Activated T-cell treated with anti-CD3 and anti-CD28 coated beads, Interleukin-2, amount 50 U/mL, for 72 hours (primary cell): ENCODE data around the gene RAB10. TPM values are rescaled to one million over a fixed set of nuclear protein-coding genes. Genes with fewer than 3 reads are reported as not detected.
"Not testable (repeated sequence)": the region's sequence is repeated elsewhere in the genome, so short reads cannot be mapped to it uniquely, and the experiment has no call there.

ENCODE experiments used
- ATAC-seq, 2 donors: fragments of 150-1000 bp; cut with Tn5 transposase; replicated peaks in 1 of 2; 2 replicates each; pipeline ENCODE4 v1.10.0; 2021; ENCODE audit warnings: moderate library complexity in 2 of 2, mild to moderate bottlenecking in 1 of 2
- DNase-seq, 2 donors: peaks; one replicate each; pipeline ENCODE4 v3.0.0; 2021 to 2022; ENCODE audit warnings: mixed read lengths in 1 of 2
- H3K27ac Mint-ChIP-seq: one replicate; pipeline ENCODE4 v1.8.0; 2022; ENCODE audit warnings: mild to moderate bottlenecking, moderate library complexity, mixed read lengths
- H3K27me3 Mint-ChIP-seq: one replicate; pipeline ENCODE4 v1.8.0; 2022; ENCODE audit warnings: low read depth, mixed read lengths
- H3K36me3 Mint-ChIP-seq, 2 donors: one replicate each; pipeline ENCODE4 v1.8.0; 2022; ENCODE audit warnings: mixed read lengths in 2 of 2, mild to moderate bottlenecking in 1 of 2; ENCODE audit not compliant: insufficient read depth in 2 of 2
- H3K4me1 Mint-ChIP-seq: one replicate; pipeline ENCODE4 v1.8.0; 2022; ENCODE audit warnings: low read depth, mixed read lengths
- H3K4me3 Mint-ChIP-seq, 2 donors: one replicate each; pipeline ENCODE4 v1.8.0; 2022; ENCODE audit warnings: mild to moderate bottlenecking in 2 of 2, mixed read lengths in 2 of 2, moderate library complexity in 2 of 2
- H3K9me3 Mint-ChIP-seq, 2 donors: one replicate each; pipeline ENCODE4 v1.8.0; 2022; ENCODE audit warnings: mixed read lengths in 2 of 2
- total RNA-seq, 2 donors: library from RNA; stranded (reverse); gene quantifications; one replicate each; pipeline ENCODE4 v1.2.3, GENCODE V29; 2022

The RAB10 gene
- total RNA-seq, 2 donors from 2014 or later: 137 to 147 TPM

DNA sequence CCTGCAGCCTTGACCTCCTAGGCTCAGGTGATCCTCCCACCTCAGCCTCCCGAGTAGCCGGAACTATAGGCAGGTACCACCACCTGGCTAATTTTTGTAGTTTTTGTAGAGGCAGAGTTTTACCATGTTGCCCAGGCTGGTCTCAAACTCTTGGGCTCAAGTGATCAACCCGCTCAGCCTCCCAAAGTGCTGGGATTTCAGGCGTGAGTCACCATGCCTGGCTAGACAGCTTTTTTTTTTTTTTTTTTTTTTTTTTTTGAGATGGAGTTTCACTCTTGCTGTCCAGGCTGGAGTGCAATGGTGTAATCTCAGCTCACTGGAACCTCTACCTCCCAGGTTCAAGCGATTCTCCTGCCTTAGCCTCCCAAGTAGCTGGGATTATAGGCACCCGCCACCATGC is 132.7 kb downstream of the RAB10 start:
- not testable (repeated sequence) for H3K27me3 Mint-ChIP-seq, H3K27ac Mint-ChIP-seq, DNase-seq, H3K4me1 Mint-ChIP-seq, ATAC-seq, H3K36me3 Mint-ChIP-seq, H3K4me3 Mint-ChIP-seq, H3K9me3 Mint-ChIP-seq

DNA sequence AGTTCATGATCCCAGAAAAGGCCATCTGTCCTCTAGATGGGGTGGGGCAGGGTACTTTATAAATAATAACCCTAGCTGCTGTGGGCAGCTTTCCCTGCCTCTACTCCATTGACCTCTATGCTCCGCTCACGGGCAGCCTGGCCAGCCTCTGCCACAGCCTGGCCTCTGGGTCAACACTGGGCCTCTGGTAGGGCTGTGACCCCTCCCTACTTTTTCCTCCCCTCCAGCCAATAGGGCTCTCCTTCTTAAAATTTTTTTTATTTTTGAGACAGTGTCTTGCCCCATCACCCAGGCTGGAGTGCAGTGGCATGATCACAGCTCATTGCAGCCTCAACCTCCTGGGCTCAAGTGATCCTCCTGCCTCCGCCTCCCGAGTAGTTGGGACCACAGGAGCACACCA is 134.9 kb downstream of the RAB10 start:
- Mint-ChIP-seq H3K27me3 (peaks cover 12% of the 10 kb centered on the region), H3K4me3 (no peak overlapping the region), H3K27ac (no peak overlapping the region), H3K4me1 (peaks cover 6% of the 10 kb centered on the region), H3K36me3 (peaks cover 0 to 7% of the 10 kb centered on the region in 2 donors), H3K9me3 (no peaks in the 10 kb centered on the region)
- no peak for ATAC-seq
- DNase-seq: no peak

DNA sequence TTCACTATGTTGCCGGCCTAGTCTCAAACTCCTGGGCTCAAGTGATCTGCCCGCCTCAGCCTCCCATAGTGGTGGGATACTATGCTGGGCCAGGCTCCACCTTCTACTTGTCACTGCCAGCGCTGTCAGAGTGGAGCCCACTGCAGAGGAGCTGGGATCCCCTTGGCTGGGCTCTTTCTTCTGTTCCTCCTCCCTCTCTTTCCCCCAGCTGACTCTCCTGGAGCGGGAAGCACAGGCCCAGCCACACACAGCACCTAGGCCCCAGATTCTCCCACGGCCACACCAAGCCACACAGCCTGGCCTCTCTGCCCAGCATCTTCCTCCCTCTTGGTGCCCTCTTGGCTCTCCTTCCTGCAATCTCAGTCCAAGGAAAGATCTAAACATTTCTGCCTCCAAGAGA is 135.3 kb downstream of the RAB10 start:
- Mint-ChIP-seq H3K4me1 (peaks cover 6% of the 10 kb centered on the region), H3K36me3 (peaks cover 0 to 7% of the 10 kb centered on the region in 2 donors), H3K27me3 (peaks cover 12% of the 10 kb centered on the region), H3K9me3 (no peaks in the 10 kb centered on the region), H3K27ac (no peak overlapping the region), H3K4me3 (no peak overlapping the region)
- no peak for DNase-seq
- no peak for ATAC-seq

DNA sequence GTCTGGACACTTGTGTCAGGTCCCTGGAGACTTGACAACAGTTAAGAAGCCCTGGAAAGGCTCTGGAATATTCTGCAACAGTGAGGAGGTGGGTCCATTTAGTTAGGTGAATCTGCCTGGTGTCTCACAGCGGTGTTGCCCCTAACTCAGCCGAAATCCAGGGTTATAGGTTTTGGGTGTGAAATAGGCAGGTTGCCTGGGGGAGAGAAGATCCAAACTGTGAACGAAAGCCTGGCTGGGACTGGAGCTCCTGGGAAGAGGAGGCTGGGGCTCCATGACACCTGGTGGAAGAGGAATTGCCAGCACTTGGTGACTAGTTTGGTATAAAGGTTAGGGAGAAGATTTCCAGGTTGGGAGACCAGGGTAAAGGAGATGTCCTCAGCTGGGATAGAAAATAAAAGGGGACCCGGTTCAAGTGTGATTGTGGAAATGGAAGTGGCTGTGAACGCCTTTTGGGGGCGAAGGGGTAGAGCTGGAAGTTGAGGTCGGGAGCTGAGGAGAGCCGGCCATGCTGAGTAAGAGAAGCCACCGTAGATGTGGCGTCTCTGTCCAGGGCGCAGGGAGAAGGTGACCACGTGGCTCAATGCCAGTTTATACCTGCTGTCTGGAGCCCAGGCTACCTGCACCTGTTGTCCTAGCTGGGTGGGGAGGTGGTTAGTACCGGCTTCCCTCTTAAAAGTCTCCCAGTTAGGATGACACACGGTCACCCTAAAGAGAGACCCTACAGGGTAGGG is 136.0 kb downstream of the RAB10 start:
- peaks cover 0 to 7% of the 10 kb centered on the region in 2 donors for H3K36me3 Mint-ChIP-seq
- H3K9me3 Mint-ChIP-seq: no peaks in the 10 kb centered on the region
- peaks cover 18% of the 10 kb centered on the region for H3K27me3 Mint-ChIP-seq
- H3K4me1 Mint-ChIP-seq: peaks cover 6% of the 10 kb centered on the region
- H3K4me3 Mint-ChIP-seq: no peak overlapping the region
- ATAC-seq (no peak), DNase-seq (no peak)
- no peak overlapping the region for H3K27ac Mint-ChIP-seq

DNA sequence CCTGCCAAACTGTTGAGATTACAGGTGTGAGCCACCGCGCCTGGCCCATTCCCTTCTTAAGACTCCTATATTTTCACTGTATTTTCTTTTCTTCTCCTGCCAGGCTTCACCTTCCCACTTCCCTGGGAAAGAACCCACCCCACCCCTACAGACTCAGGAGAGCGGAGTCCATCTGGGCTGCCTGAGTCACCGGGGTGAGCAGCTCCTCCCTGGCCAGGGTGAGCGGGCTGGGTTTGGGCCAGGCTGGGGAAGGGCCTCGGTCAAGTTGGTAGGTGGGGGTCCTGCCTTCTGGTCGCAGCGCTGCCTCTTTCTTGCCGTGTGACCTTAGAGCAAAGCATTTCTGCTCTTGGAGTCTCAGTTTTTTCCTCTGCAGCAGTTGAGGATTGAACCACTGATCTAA is 136.9 kb downstream of the RAB10 start:
- Mint-ChIP-seq H3K4me1 (peaks cover 6% of the 10 kb centered on the region), H3K27me3 (peaks cover 20% of the 10 kb centered on the region), H3K36me3 (peaks cover 0 to 7% of the 10 kb centered on the region in 2 donors), H3K9me3 (no peaks in the 10 kb centered on the region), H3K4me3 (no peak overlapping the region), H3K27ac (no peak overlapping the region)
- ATAC-seq: no peak
- no peak for DNase-seq

DNA sequence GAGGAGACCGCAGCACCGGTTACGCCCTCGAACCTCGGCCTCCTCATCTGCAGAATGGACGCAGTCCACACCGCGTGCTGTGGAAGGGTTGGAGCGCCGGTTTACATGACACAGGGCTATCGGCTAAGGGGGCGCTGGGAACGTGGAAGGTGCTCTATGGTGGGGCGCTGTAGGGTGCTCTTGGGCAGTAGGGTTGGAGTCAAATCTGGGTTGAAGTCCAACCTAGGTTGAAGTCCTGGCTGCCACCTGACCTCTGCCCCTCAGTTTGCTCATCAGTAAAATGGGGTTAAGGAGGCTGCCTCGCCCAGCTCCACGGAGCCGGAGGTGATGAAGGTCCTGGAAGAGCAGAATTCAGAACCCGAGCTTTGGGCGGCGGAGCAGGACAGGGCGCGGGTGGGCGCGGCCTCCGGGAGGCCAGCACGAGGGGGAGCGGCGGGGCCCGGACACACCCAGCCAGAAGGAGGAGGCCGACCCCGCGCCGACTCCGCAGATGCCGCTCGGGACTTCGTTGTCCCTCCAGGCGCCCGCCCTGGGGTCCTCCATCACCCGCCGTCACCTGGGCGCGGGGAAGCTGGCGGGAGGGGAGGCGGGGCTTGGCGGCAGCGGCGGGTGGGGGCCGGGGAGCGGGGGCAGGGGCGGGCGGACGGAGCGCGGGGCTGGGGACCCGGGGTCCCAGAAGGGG is 138.4 kb downstream of the RAB10 start:
- ATAC-seq: peak; percentile 19 to 24
- no peak overlapping the region for H3K27ac Mint-ChIP-seq
- peaks cover 0 to 7% of the 10 kb centered on the region in 2 donors for H3K36me3 Mint-ChIP-seq
- peak overlapping the region; percentile 81 to 82 for H3K4me3 Mint-ChIP-seq
- DNase-seq: no peak
- H3K27me3 Mint-ChIP-seq: peaks cover 20% of the 10 kb centered on the region
- peaks cover 6% of the 10 kb centered on the region for H3K4me1 Mint-ChIP-seq
- no peaks in the 10 kb centered on the region for H3K9me3 Mint-ChIP-seq

DNA sequence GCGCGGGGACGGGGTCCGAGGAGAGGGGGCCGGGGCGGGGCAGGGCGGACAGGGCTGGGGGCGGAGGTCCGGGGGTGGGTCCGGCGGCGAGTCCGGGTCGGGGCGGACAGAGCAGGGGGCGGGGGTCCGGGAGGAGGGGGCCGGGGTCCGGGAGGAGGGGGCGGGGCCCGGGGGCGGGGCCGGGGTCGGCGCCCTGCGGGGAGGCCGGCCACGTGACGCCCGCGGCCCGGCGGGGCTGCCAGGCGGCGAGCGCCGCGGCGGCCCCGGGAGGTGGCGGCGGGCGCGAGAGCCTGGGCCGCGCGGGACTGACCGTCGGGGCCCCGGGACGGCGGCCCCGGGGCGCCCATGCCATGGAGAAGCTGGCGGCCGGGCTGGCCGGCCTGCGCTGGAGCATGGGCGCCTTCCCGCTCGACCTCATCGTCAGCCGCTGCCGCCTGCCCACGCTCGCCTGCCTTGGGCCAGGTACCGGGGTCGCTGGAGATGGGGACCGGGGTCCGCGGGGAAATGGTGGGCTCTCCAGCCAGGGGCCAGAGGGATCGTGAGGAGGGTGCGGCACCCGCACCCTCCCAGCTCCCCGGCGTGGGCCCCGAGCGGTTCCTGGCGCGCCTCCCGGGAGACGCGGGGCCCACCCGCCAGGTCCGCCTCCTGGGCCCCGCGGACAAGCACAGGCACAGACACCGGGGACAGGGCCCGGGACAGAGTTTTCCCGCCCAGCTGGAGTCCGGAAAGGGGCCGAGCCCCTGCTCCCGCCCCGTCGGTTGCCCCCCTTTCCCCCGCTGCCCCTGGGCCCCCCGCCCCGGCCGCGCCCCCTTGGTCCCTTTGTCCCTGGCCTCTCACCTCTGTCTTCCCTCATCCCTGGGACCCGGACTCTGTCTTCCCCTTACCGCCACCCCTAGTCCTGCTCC is 139.2 kb downstream of the RAB10 start, which contains the start of gene GAREM2:
GAREM2 (plus strand) TSS at position 218 of the 905 bp plus-strand sequence; CDS start at position 351, 133 bp downstream.
- peaks cover 0 to 7% of the 10 kb centered on the region in 2 donors for H3K36me3 Mint-ChIP-seq
- no peak within 1 kb of the TSS for H3K27ac Mint-ChIP-seq
- H3K4me3 Mint-ChIP-seq: peak within 1 kb of the TSS; percentile 81 to 82
- H3K27me3 Mint-ChIP-seq: peaks cover 20% of the 10 kb centered on the region
- DNase-seq (no peak), ATAC-seq (peak; percentile 43 to 47)
- peaks cover 6% of the 10 kb centered on the region for H3K4me1 Mint-ChIP-seq
- H3K9me3 Mint-ChIP-seq: no peaks in the 10 kb centered on the region

DNA sequence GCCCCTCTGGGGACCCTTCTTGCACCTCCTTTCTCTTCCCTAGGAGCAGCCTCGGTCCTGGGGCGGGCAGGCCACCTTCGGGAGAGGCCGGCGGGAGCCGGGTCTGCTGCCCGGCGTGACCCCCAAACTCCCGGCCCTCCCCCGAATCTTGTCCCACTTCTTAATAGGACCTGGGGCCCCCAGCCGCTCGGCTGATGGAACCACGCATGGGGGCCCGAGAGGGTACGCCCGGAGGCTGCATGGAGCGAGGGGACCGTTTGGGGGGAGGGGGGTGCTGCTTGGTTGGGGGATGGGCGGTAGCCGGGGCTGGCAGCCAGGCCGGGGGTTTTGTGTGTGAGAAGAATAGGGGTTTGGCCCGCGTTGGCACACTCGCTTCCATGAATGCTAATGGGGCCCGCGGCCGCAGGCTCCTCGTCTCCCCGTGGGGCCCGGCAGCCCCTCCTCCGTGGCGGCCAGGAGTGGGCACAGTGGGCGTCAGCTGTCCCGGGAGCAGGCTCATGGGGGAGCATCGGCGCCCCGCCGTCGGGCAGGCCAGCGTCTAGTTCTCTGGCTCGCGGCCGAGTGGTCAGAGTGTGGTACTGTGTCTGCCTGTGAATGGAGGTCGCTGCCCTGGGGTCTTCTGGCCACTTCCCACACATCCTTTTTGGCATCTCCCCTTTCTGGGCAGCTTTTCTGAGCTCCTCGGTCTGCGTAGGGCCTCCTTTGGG is 140.0 kb downstream of the RAB10 start:
- Mint-ChIP-seq H3K4me1 (peaks cover 6% of the 10 kb centered on the region), H3K36me3 (peaks cover 0 to 7% of the 10 kb centered on the region in 2 donors), H3K27ac (no peak overlapping the region), H3K4me3 (peak overlapping the region; percentile 67 to 71), H3K9me3 (no peaks in the 10 kb centered on the region), H3K27me3 (peaks cover 20% of the 10 kb centered on the region)
- no peak for DNase-seq
- ATAC-seq: no peak

DNA sequence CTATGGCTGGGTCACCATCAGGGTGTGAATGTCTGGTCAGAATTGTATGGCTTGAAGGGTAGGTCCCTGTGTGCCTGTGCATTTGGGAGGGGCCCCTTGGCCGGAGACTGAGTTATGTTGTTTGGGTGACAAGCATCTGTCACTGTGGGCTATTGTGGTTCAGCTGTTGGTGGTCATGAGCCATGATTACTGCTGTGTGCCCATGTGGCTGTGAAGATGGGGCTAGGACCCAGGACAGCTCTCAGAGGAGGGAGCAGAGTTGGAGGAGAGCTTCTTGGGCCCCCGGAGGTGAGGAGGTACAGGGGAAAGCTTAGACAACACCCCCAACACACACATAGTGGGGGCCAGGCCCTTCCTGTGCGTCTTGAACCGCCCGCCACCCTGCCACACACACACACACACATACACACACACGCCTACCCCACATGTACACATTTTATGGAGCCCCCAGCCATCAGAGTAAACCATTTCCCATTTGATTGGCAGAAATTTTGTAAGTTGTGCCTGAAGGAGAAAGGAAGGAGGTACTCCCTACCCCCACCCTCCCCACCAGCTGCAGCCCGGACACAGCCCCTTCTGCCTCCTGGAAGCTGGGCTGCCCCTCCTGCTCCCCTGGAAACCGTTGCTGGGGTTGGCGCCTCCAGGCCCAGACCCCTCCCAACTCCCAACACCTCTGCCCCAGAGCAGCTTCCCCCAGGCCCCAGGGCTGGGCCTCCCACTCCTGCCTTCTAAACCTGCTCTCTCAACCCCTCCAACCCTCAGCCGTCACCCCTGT is 141.0 kb downstream of the RAB10 start:
- H3K27me3 Mint-ChIP-seq: peaks cover 20% of the 10 kb centered on the region
- H3K4me1 Mint-ChIP-seq: peaks cover 12% of the 10 kb centered on the region
- no peak overlapping the region for H3K27ac Mint-ChIP-seq
- H3K9me3 Mint-ChIP-seq: no peaks in the 10 kb centered on the region
- ATAC-seq: peak; percentile 6 to 10
- peaks cover 0 to 7% of the 10 kb centered on the region in 2 donors for H3K36me3 Mint-ChIP-seq
- H3K4me3 Mint-ChIP-seq: peak overlapping the region in 1 of 2 donors; percentile 64
- DNase-seq: no peak

DNA sequence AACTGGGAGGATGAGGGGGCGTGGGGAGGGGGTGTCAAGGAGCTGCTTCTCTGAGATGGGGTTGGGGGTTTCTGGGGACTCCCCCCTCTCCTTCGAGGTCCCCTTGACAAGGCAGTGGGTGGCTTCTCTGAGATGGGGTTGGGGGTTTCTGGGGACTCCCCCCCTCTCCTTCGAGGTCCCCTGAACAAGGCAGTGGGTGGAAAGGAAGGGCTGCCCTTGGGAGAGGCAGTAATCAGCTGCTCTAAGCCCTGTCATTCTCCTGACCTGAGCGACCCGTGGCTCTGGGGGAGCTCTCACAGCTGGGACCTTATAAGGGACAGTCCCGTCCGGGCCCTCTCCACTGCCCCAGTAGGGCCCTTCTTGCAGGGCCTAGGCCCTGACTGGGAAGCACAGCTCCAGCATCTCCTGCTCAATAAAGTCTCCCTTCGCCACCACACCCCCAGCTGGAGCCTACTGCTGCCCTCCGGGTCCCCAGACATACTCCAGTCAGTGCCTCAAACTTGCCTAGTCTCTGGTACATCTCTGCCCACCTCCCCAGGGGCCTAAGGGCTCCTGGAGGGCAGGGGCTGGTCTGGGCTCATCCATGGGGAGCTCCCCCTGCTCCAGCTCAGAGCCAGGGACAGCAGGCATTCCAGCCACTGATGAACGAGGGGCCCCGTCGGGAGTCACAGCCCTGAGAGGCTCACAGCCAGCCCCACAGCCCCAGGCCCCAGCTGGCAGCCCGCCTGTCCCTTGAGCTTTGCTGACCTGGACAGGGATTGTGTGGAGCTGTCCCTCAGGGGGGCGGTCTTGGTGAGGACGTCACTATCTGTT is 141.8 kb downstream of the RAB10 start:
- no peak overlapping the region for H3K27ac Mint-ChIP-seq
- peaks cover 28% of the 10 kb centered on the region for H3K27me3 Mint-ChIP-seq
- DNase-seq: no peak
- no peak overlapping the region for H3K4me3 Mint-ChIP-seq
- no peaks in the 10 kb centered on the region for H3K9me3 Mint-ChIP-seq
- H3K4me1 Mint-ChIP-seq: peaks cover 18% of the 10 kb centered on the region
- peaks cover 0 to 7% of the 10 kb centered on the region in 2 donors for H3K36me3 Mint-ChIP-seq
- ATAC-seq: no peak

DNA sequence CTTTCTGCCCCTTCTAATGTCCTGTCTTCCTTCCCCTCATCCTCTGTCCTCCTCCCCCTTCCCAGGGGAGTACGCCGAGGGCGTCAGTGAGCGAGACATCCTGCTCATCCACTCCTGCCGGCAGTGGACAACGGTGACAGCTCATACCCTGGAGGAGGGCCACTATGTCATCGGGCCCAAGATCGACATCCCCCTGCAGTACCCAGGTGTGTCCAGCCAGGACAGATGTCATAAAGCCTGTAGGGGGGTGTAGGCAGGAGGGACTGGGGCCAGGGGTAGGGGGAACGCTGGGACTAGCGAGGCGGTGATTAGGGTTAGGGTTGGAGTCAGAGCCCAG is 142.4 kb downstream of the RAB10 start:
- peaks cover 0 to 7% of the 10 kb centered on the region in 2 donors for H3K36me3 Mint-ChIP-seq

More for the DNA sequence above, 142.4 kb downstream of the RAB10 start:
- H3K9me3 Mint-ChIP-seq: no peaks in the 10 kb centered on the region
- ATAC-seq: no peak
- H3K27ac Mint-ChIP-seq: no peak overlapping the region
- peaks cover 34% of the 10 kb centered on the region for H3K27me3 Mint-ChIP-seq
- peaks cover 18% of the 10 kb centered on the region for H3K4me1 Mint-ChIP-seq
- H3K4me3 Mint-ChIP-seq: no peak overlapping the region
- no peak for DNase-seq
